ENCODE measurements around the gene NREP. TPM values are rescaled to one million over a fixed set of nuclear protein-coding genes. Genes with fewer than 3 reads are reported as not detected.

NREP gene
- total and polyA plus RNA-seq, 2 experiments from 2014 or later, result 1,282 to 1,415 TPM

DNA sequence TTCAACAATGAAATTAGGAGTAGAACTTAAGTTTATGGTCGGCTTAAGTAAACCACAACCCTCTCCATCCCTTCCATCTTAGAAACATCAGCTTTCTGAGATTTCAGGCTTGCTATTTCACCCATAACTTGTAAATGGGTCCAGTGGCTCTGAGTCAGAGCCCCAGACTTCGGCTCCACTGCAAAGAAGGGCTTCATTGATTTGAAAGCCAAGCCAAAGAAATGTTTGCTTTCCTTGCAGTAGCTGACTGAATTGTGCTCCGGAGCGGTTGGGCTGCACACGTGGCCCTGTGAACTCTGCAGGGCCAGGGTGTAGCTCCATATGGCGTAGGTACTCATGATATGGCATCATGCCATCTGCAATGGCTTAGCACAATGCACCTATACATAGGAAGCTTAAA is 57.0 kb downstream of the NREP start:
- TF ChIP-seq EZH2 (IDR thresholded peaks at IDR 0.05; ENCODE audit: insufficient read depth, poor library complexity, severe bottlenecking), result no peak
- no peak for TF ChIP-seq EZH2phosphoT487 (IDR thresholded peaks at IDR 0.05; ENCODE audit: insufficient read depth, low read depth)
- H3K79me2 ChIP-seq (ENCODE audit: insufficient read depth), result no peaks in the 10 kb centered on the region
- no peaks in the 10 kb centered on the region for H3K9me3 ChIP-seq (ENCODE audit: low read depth)
- no peak overlapping the region for H3K27ac ChIP-seq
- 81 to 82% methylated on average over 6 of the region's 6 CpGs for WGBS, 2 experiments (ENCODE audit: low coverage in 1 of 2, low lambda C conversion rate in 2 of 2, missing lambda C conversion rate in 2 of 2)
- H3K4me2 ChIP-seq (ENCODE audit: unreplicated experiment), result no peak overlapping the region
- H3K4me3 ChIP-seq, result no peak overlapping the region
- peaks cover 31% of the 10 kb centered on the region for H3F3A ChIP-seq (ENCODE audit: insufficient read depth)
- no peak overlapping the region for H3K9ac ChIP-seq
- no peak overlapping the region for H2AFZ ChIP-seq
- in situ Hi-C loops (cut with MboI), result no loop called here
- H3K27me3 ChIP-seq (replicated peaks; ENCODE audit: insufficient read depth), result no peaks in the 10 kb centered on the region
- H3K9me2 ChIP-seq (ENCODE audit: insufficient read depth), result no peaks in the 10 kb centered on the region
- H3K4me1 ChIP-seq (ENCODE audit: insufficient read depth), result peaks cover 31% of the 10 kb centered on the region
- H3K36me3 ChIP-seq (ENCODE audit: low read depth), result no peaks in the 10 kb centered on the region
- DNase-seq, result no peak
- no peaks in the 10 kb centered on the region for H4K20me1 ChIP-seq (ENCODE audit: insufficient read depth)

DNA sequence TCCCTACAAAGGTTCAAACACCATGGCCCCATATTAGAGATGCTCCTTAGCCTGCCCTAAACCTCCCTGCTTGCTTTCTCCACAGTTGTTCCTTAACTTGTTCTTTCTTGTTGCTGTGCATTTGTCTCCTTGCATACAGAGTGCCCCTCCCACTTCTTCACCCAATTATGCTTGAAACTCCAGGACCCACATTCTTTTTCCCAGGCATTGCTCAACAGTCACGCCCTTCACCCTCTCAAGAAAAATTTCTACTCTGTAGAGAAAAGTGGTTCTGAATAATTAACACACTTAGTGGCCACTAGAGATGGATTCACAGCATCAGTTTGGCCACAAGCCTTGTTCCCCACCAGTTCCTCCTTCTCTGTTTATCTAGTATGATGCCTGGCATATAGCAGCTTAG is 57.7 kb downstream of the NREP start:
- no peaks in the 10 kb centered on the region for H3K9me3 ChIP-seq (ENCODE audit: low read depth)
- H3K4me1 ChIP-seq (ENCODE audit: insufficient read depth), result peaks cover 37% of the 10 kb centered on the region
- no peaks in the 10 kb centered on the region for H3K9me2 ChIP-seq (ENCODE audit: insufficient read depth)
- 75 to 76% methylated on average over 1 of the region's 1 CpG for WGBS, 2 experiments (ENCODE audit: low coverage in 1 of 2, low lambda C conversion rate in 2 of 2, missing lambda C conversion rate in 2 of 2)
- H3K36me3 ChIP-seq (ENCODE audit: low read depth), result no peaks in the 10 kb centered on the region
- H3F3A ChIP-seq (ENCODE audit: insufficient read depth), result peaks cover 37% of the 10 kb centered on the region
- in situ Hi-C loops (cut with MboI), result no loop called here
- no peak overlapping the region for H2AFZ ChIP-seq
- no peak overlapping the region for H3K27ac ChIP-seq
- no peak overlapping the region for H3K9ac ChIP-seq
- H3K79me2 ChIP-seq (ENCODE audit: insufficient read depth), result no peaks in the 10 kb centered on the region
- TF ChIP-seq EZH2 (IDR thresholded peaks at IDR 0.05; ENCODE audit: insufficient read depth, poor library complexity, severe bottlenecking) (no peak), EZH2phosphoT487 (IDR thresholded peaks at IDR 0.05; ENCODE audit: insufficient read depth, low read depth) (no peak)
- no peak overlapping the region for H3K4me2 ChIP-seq (ENCODE audit: unreplicated experiment)
- no peak overlapping the region for H3K4me3 ChIP-seq
- no peaks in the 10 kb centered on the region for H3K27me3 ChIP-seq (replicated peaks; ENCODE audit: insufficient read depth)
- no peaks in the 10 kb centered on the region for H4K20me1 ChIP-seq (ENCODE audit: insufficient read depth)
- no peak for DNase-seq

DNA sequence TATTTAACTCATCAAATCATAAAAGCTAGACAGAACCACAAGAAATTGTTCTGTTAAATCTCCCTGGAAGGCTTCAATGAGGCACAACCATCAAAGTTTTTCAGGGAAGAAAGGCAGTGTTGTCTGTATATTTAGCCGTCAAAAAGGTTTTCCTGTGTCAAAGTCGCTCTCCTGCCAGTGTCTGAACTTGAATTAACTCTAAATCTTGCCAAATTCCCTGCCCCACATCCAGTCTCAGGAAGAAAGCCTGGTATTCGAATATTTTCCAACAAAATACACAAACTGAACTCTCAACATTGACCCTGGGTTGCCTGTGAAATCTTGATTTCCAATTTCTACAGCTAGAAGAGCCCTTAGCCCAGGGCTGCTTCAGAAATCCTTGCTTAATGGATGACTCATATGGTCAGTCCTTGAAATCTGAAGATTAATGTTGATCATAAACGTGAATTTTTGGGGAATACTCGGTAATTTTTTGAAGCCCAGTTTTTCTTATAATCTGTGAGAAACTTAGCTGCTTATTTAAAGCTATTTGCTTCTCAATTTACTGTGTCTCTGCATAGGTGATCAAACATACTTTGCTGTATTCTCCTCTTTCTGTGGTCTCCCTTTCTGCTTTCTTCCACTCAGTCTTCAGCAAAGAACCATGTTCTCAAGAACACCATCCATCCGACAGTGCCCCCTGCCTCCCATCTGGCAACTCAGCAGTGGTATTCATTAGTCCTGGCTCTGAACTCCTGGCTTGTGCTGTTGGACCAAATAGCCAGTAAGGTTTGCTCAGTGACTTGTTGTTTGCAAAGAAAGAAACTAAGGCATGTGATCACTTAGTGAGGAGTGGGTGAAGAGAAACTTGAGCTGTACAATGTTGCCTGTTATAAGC is 58.9 kb downstream of the NREP start:
- Histone ChIP-seq H3K4me1 (ENCODE audit: insufficient read depth) (peaks cover 46% of the 10 kb centered on the region), H3K4me2 (ENCODE audit: unreplicated experiment) (peak overlapping the region; percentile 31), H3K9me3 (ENCODE audit: low read depth) (no peaks in the 10 kb centered on the region), H4K20me1 (ENCODE audit: insufficient read depth) (no peaks in the 10 kb centered on the region), H3K79me2 (ENCODE audit: insufficient read depth) (no peaks in the 10 kb centered on the region), H3F3A (ENCODE audit: insufficient read depth) (peaks cover 48% of the 10 kb centered on the region), H3K27ac (peak overlapping the region; percentile 15; the same call in 1 of the 2 replicates), H3K9me2 (ENCODE audit: insufficient read depth) (no peaks in the 10 kb centered on the region), H3K4me3 (no peak overlapping the region), H2AFZ (no peak overlapping the region; the same call in 1 of the 2 replicates), H3K9ac (no peak overlapping the region), H3K36me3 (ENCODE audit: low read depth) (no peaks in the 10 kb centered on the region), H3K27me3 (replicated peaks; ENCODE audit: insufficient read depth) (no peaks in the 10 kb centered on the region)
- DNase-seq, result peak; percentile 74
- in situ Hi-C loops (cut with MboI), result no loop called here
- TF ChIP-seq EZH2 (IDR thresholded peaks at IDR 0.05; ENCODE audit: insufficient read depth, poor library complexity, severe bottlenecking) (no peak), EZH2phosphoT487 (IDR thresholded peaks at IDR 0.05; ENCODE audit: insufficient read depth, low read depth) (no peak)
- 24 to 27% methylated on average over 6 of the region's 6 CpGs for WGBS, 2 experiments (ENCODE audit: low coverage in 1 of 2, low lambda C conversion rate in 2 of 2, missing lambda C conversion rate in 2 of 2)

DNA sequence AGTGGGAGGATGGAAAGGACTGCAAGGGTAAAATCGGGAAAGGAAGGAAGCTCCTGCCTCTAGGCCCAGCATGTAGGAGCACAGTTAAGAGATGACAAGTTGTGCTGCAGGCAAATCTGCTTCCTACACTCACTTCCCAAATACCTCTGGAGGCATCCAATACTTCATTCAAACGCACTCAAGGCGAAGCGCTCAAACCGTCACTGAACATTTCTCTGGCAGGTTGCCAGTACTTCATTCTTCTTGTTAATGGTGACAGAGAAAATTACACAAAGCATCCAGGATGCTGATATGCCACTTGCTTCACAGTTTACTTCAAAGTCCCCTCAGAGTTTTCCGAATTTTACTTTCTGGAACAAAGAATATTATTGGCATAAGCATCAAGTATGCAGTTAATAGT is 59.8 kb downstream of the NREP start:
- H3K27ac ChIP-seq, result 0 out of 2 replicates have a peak overlapping the region, but pooled peaks have one; percentile 15
- H3K9me2 ChIP-seq (ENCODE audit: insufficient read depth), result no peaks in the 10 kb centered on the region
- H3K4me3 ChIP-seq, result no peak overlapping the region
- no peaks in the 10 kb centered on the region for H3K36me3 ChIP-seq (ENCODE audit: low read depth)
- no peak for DNase-seq
- no peaks in the 10 kb centered on the region for H4K20me1 ChIP-seq (ENCODE audit: insufficient read depth)
- 43 to 45% methylated on average over 6 of the region's 6 CpGs for WGBS, 2 experiments (ENCODE audit: low coverage in 1 of 2, low lambda C conversion rate in 2 of 2, missing lambda C conversion rate in 2 of 2)
- H3K9me3 ChIP-seq (ENCODE audit: low read depth), result no peaks in the 10 kb centered on the region
- H3K79me2 ChIP-seq (ENCODE audit: insufficient read depth), result no peaks in the 10 kb centered on the region
- H3K4me2 ChIP-seq (ENCODE audit: unreplicated experiment), result peak overlapping the region; percentile 31
- in situ Hi-C loops (cut with MboI), result no loop called here
- H3K27me3 ChIP-seq (replicated peaks; ENCODE audit: insufficient read depth), result no peaks in the 10 kb centered on the region
- peaks cover 52% of the 10 kb centered on the region for H3F3A ChIP-seq (ENCODE audit: insufficient read depth)
- no peak overlapping the region for H2AFZ ChIP-seq
- H3K9ac ChIP-seq, result no peak overlapping the region
- TF ChIP-seq EZH2 (IDR thresholded peaks at IDR 0.05; ENCODE audit: insufficient read depth, poor library complexity, severe bottlenecking) (no peak), EZH2phosphoT487 (IDR thresholded peaks at IDR 0.05; ENCODE audit: insufficient read depth, low read depth) (no peak)
- H3K4me1 ChIP-seq (ENCODE audit: insufficient read depth), result peaks cover 46% of the 10 kb centered on the region
